SK-N-SH treated with all-trans-retinoic acid at 6 μM for 48 hours (cell line): ENCODE measurements around the gene TOP2B.

Experiments used
- ATAC-seq: fragments of 200-7000 bp; cut with Tn5 transposase; 3 replicates; pipeline ENCODE4 v1.9.1; 2020; ENCODE audit warnings: mild to moderate bottlenecking, moderate library complexity
- ARNTL ChIP-seq: fragments of 450-650 bp; formaldehyde crosslinking; IDR thresholded peaks from 2 replicates; pipeline ENCODE4 v1.5.0; 2020; ENCODE audit warnings: low read depth, mild to moderate bottlenecking, moderate library complexity, borderline replicate concordance
- BACH2 ChIP-seq: fragments of 250-450 bp; sonication (Bioruptor Pico); IDR thresholded peaks from 2 replicates; pipeline ENCODE4 v1.9.0; 2021; ENCODE audit warnings: mild to moderate bottlenecking, borderline replicate concordance
- CSDC2 ChIP-seq: fragments of 250-450 bp; sonication (Bioruptor Pico); IDR thresholded peaks from 2 replicates; pipeline ENCODE4 v1.5.0; 2020; ENCODE audit warnings: mild to moderate bottlenecking, moderate library complexity
- ISL1 ChIP-seq: fragments of 250-450 bp; sonication (Bioruptor Pico); IDR thresholded peaks from 2 replicates; pipeline ENCODE4 v2.1.2; 2022; ENCODE audit warnings: mild to moderate bottlenecking, moderate library complexity
- OSR1 ChIP-seq: fragments of 250-450 bp; sonication (Bioruptor Pico); IDR thresholded peaks from 2 replicates; pipeline ENCODE4 v1.8.0; 2022; ENCODE audit warnings: moderate library complexity, mild to moderate bottlenecking, inconsistent platforms
- PATZ1 ChIP-seq: fragments of 250-450 bp; sonication (Bioruptor Pico); IDR thresholded peaks from 2 replicates; pipeline ENCODE4 v1.8.0; 2020; ENCODE audit warnings: mild to moderate bottlenecking, moderate library complexity, borderline replicate concordance
- POU6F1 ChIP-seq: fragments of 250-450 bp; sonication (Bioruptor Pico); IDR thresholded peaks from 2 replicates; pipeline ENCODE4 v1.8.0; 2021; ENCODE audit warnings: low read depth, mild to moderate bottlenecking, moderate library complexity, borderline replicate concordance
- PPARA ChIP-seq: fragments of 250-450 bp; sonication (Bioruptor Pico); IDR thresholded peaks from 2 replicates; pipeline ENCODE4 v1.5.0; 2020; ENCODE audit warnings: mild to moderate bottlenecking, borderline replicate concordance
- RARB ChIP-seq: fragments of 250-450 bp; sonication (Bioruptor Pico); IDR thresholded peaks from 2 replicates; pipeline ENCODE4 v1.8.0; 2021; ENCODE audit warnings: mild to moderate bottlenecking, moderate library complexity
- SNAI2 ChIP-seq: fragments of 250-450 bp; sonication (Bioruptor Pico); IDR thresholded peaks from 2 replicates; pipeline ENCODE4 v1.5.0; 2020; ENCODE audit warnings: mild to moderate bottlenecking, moderate library complexity
- TCF4 ChIP-seq: fragments of 250-450 bp; sonication (Bioruptor Pico); IDR thresholded peaks from 2 replicates; pipeline ENCODE4 v1.8.0; 2021; ENCODE audit warnings: mild to moderate bottlenecking, moderate library complexity, borderline replicate concordance
- TOX ChIP-seq: fragments of 250-450 bp; sonication (Bioruptor Pico); IDR thresholded peaks from 2 replicates; pipeline ENCODE4 v1.8.0; 2021; ENCODE audit warnings: mild to moderate bottlenecking, moderate library complexity, borderline replicate concordance
- TSHZ2 ChIP-seq: fragments of 250-450 bp; sonication (Bioruptor Pico); IDR thresholded peaks from 2 replicates; pipeline ENCODE4 v1.5.0; 2020; ENCODE audit warnings: mild to moderate bottlenecking, moderate library complexity
- ZC3H10 ChIP-seq: fragments of 250-450 bp; sonication (Bioruptor Pico); IDR thresholded peaks from 2 replicates; pipeline ENCODE4 v1.5.1; 2021; ENCODE audit warnings: mild to moderate bottlenecking, moderate library complexity
- ZFP3 ChIP-seq: fragments of 250-450 bp; sonication (Bioruptor Pico); IDR thresholded peaks from 2 replicates; pipeline ENCODE4 v1.5.0; 2020; ENCODE audit warnings: mild to moderate bottlenecking, moderate library complexity
- ZFP30 ChIP-seq: fragments of 450-650 bp; formaldehyde crosslinking; IDR thresholded peaks from 2 replicates; pipeline ENCODE4 v1.5.0; 2022; ENCODE audit warnings: mild to moderate bottlenecking, moderate library complexity
- ZNF565 ChIP-seq: fragments of 450-650 bp; formaldehyde crosslinking; conservative IDR thresholded peaks from 2 replicates; pipeline ENCODE4 v1.5.0; 2020; ENCODE audit warnings: low read depth, mild to moderate bottlenecking, moderate library complexity

The TOP2B gene

GRCh38 chr3:25574172-25574765, 90.4 kb downstream of the TOP2B start (continued):
- TF ChIP-seq TSHZ2 (CRISPR knock-in tag) = no peak

GRCh38 chr3:25573386-25574171, 91.1 kb downstream of the TOP2B start:
- ATAC-seq = peak; percentile 80

GRCh38 chr3:25572919-25573385, 91.8 kb downstream of the TOP2B start:
- no peak for TF ChIP-seq CSDC2 (CRISPR knock-in tag)
- 0 out of 2 replicates have a peak, but pooled peaks have one; percentile 21 for TF ChIP-seq ZFP3 (CRISPR knock-in tag)
- peak; percentile 82 for ATAC-seq

More at GRCh38 chr3:25573386-25574171, 91.1 kb downstream of the TOP2B start:
- TF ChIP-seq ISL1 (CRISPR knock-in tag) = 0 out of 2 replicates have a peak, but pooled peaks have one; percentile 9
- TF ChIP-seq ARNTL (CRISPR knock-in tag) = no peak
- TF ChIP-seq POU6F1 (CRISPR knock-in tag) = no peak
- no peak for TF ChIP-seq PATZ1 (CRISPR knock-in tag)
- TF ChIP-seq BACH2 (CRISPR knock-in tag) = no peak
- no peak for TF ChIP-seq TOX (CRISPR knock-in tag)
- no peak for TF ChIP-seq PPARA (CRISPR knock-in tag)
- no peak for TF ChIP-seq ZC3H10 (CRISPR knock-in tag)
- no peak for TF ChIP-seq RARB (CRISPR knock-in tag)

GRCh38 chr3:25572336-25572735, 92.4 kb downstream of the TOP2B start:
- TF ChIP-seq SNAI2 (CRISPR knock-in tag) (no peak), PPARA (CRISPR knock-in tag) (no peak), ZC3H10 (CRISPR knock-in tag) (no peak), ZNF565 (CRISPR knock-in tag) (no peak), POU6F1 (CRISPR knock-in tag) (no peak), TCF4 (CRISPR knock-in tag) (no peak), ARNTL (CRISPR knock-in tag) (no peak), PATZ1 (CRISPR knock-in tag) (no peak), TOX (CRISPR knock-in tag) (no peak), ZFP30 (CRISPR knock-in tag) (no peak), CSDC2 (CRISPR knock-in tag) (no peak), OSR1 (CRISPR knock-in tag) (no peak)
- no peak for ATAC-seq
